Caco-2 (cell line): ENCODE results near the gene LMF1. TPM values are rescaled to one million over a fixed set of nuclear protein-coding genes. Genes with fewer than 3 reads are reported as not detected.

Experiments used
- BruUV-seq: library from RNA; stranded (reverse); fragments of 400-500 nt; replicated peaks from 2 replicates; lab custom pipeline; 2021; lab: Mats Ljungman, UMichigan
- CTCF ChIA-PET: fragments of 300-600 bp; sonication (Branson Sonifier 250); formaldehyde crosslinking; loops from one replicate; lab custom pipeline; 2022; ENCODE audit warnings: antibody characterized with exemption; lab: Charles Lee
- POLR2A ChIA-PET: fragments of 300-600 bp; sonication (Branson Sonifier 250); formaldehyde crosslinking; loops from one replicate; lab custom pipeline; 2022; ENCODE audit warnings: antibody characterized with exemption; lab: Charles Lee
- DNase-seq, 2 experiments: peaks; one replicate each; pipeline versions ENCODE4 v3.0.0 to v3.0.0-alpha.2; 2020 to 2022
- H3K27me3 ChIP-seq: replicated peaks from 2 replicates; pipeline ENCODE4 v1.6.0; 2011; ENCODE audit warnings: low read length; ENCODE audit not compliant: control insufficient read depth, insufficient read depth
- H3K36me3 ChIP-seq: 2 replicates; pipeline ENCODE4 v1.5.1; 2011; ENCODE audit warnings: low read length; ENCODE audit not compliant: control insufficient read depth, insufficient read depth
- H3K4me1 ChIP-seq: fragments of 250-450 bp; sonication (Bioruptor Pico); 2 replicates; pipeline ENCODE4 v1.5.1; 2020; ENCODE audit warnings: mild to moderate bottlenecking
- H3K4me3 ChIP-seq: 2 replicates; pipeline ENCODE4 v1.5.1; 2011; ENCODE audit warnings: low read depth, mild to moderate bottlenecking, control low read depth, low read length
- H3K9me3 ChIP-seq: fragments of 250-450 bp; sonication (Bioruptor Pico); 2 replicates; pipeline ENCODE4 v1.5.1; 2020; ENCODE audit warnings: mild to moderate bottlenecking, moderate library complexity
- H3K27ac Mint-ChIP-seq: one replicate; pipeline ENCODE4 v1.8.0; 2022; ENCODE audit warnings: mixed read lengths; ENCODE audit not compliant: unreplicated experiment
- H3K27me3 Mint-ChIP-seq: one replicate; pipeline ENCODE4 v1.8.0; 2022; ENCODE audit warnings: mixed read lengths; ENCODE audit not compliant: insufficient read depth, unreplicated experiment
- H3K36me3 Mint-ChIP-seq: one replicate; pipeline ENCODE4 v1.8.0; 2022; ENCODE audit warnings: mild to moderate bottlenecking, mixed read lengths; ENCODE audit not compliant: insufficient read depth, unreplicated experiment
- H3K4me1 Mint-ChIP-seq: one replicate; pipeline ENCODE4 v1.8.0; 2022; ENCODE audit warnings: low read depth, mixed read lengths; ENCODE audit not compliant: unreplicated experiment
- H3K4me3 Mint-ChIP-seq: one replicate; pipeline ENCODE4 v1.8.0; 2022; ENCODE audit warnings: mild to moderate bottlenecking, moderate library complexity, mixed read lengths; ENCODE audit not compliant: unreplicated experiment
- H3K9me3 Mint-ChIP-seq: one replicate; pipeline ENCODE4 v1.8.0; 2022; ENCODE audit warnings: mixed read lengths; ENCODE audit not compliant: unreplicated experiment
- intact Hi-C: fragments of 100-400 bp; cut with micrococcal nuclease; formaldehyde crosslinking; loops from one replicate; pipeline ENCODE4 v1.10.0; 2022; ENCODE audit not compliant: unreplicated experiment
- total RNA-seq: library from RNA; stranded (reverse); gene quantifications from 2 replicates; pipeline ENCODE4 v1.2.3, GENCODE V29; 2022
- TF ChIP-seq, protein P1 (sequence below), 2 experiments: fragments of 200-600 bp in 1 of 2; IDR thresholded peaks; 1 replicate in 1 of 2; 2 replicates in 1 of 2; pipeline versions ENCODE4 v1.5.1 to v1.8.0; 2011 to 2022; ENCODE audit warnings: antibody characterized with exemption in 1 of 2, control low read depth in 1 of 2, inconsistent platforms in 1 of 2, low read depth in 1 of 2, low read length in 1 of 2, mild to moderate bottlenecking in 1 of 2, moderate library complexity in 1 of 2; ENCODE audit not compliant: insufficient read depth in 1 of 2, severe bottlenecking in 1 of 2, unreplicated experiment in 1 of 2

Gene LMF1
- total RNA-seq, 1 experiment from 2014 or later: 12.3 TPM

DNA sequence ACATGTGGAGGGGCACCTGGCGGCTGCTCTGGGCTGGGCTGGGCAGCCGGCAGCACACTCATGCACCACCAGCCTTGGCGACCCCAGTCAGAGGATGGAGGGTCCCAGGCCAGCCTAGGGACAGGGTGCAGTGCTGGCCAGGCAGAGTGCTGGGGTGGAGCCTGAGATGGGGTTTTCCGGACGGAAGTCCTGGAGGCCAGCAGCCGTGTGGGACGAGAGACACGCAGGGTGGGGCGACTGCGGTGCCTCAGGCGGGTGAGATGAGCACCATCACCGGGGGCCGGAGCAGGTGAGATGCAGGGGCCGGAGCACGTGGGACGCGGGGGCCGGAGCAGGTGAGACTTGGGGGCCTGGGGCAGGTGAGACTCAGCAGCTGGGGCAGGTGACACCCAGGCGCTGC, 55.2 kb downstream of the LMF1 start:
- H3K27ac Mint-ChIP-seq: no peak overlapping the region
- no peak for DNase-seq
- no peak overlapping the region for H3K4me3 Mint-ChIP-seq
- no peaks in the 10 kb centered on the region for H3K27me3 ChIP-seq
- CTCF ChIA-PET: no interaction called here
- no peaks in the 10 kb centered on the region for H3K4me1 ChIP-seq
- TF ChIP-seq, protein P1, sequence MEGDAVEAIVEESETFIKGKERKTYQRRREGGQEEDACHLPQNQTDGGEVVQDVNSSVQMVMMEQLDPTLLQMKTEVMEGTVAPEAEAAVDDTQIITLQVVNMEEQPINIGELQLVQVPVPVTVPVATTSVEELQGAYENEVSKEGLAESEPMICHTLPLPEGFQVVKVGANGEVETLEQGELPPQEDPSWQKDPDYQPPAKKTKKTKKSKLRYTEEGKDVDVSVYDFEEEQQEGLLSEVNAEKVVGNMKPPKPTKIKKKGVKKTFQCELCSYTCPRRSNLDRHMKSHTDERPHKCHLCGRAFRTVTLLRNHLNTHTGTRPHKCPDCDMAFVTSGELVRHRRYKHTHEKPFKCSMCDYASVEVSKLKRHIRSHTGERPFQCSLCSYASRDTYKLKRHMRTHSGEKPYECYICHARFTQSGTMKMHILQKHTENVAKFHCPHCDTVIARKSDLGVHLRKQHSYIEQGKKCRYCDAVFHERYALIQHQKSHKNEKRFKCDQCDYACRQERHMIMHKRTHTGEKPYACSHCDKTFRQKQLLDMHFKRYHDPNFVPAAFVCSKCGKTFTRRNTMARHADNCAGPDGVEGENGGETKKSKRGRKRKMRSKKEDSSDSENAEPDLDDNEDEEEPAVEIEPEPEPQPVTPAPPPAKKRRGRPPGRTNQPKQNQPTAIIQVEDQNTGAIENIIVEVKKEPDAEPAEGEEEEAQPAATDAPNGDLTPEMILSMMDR (IDR thresholded peaks at IDR 0.05; ENCODE audit: insufficient read depth in 1 of 2, low read depth in 1 of 2, low read length in 1 of 2, severe bottlenecking in 1 of 2, unreplicated experiment in 1 of 2): no peak
- H3K36me3 ChIP-seq: no peaks in the 10 kb centered on the region
- H3K9me3 ChIP-seq: no peaks in the 10 kb centered on the region
- BruUV-seq: no TSS peak
- POLR2A ChIA-PET: no interaction called here
- no peak overlapping the region for H3K4me3 ChIP-seq
- no peaks in the 10 kb centered on the region for H3K27me3 Mint-ChIP-seq
- intact Hi-C loops: no loop called here
- no peaks in the 10 kb centered on the region for H3K4me1 Mint-ChIP-seq
- H3K9me3 Mint-ChIP-seq: no peaks in the 10 kb centered on the region
- no peaks in the 10 kb centered on the region for H3K36me3 Mint-ChIP-seq

DNA sequence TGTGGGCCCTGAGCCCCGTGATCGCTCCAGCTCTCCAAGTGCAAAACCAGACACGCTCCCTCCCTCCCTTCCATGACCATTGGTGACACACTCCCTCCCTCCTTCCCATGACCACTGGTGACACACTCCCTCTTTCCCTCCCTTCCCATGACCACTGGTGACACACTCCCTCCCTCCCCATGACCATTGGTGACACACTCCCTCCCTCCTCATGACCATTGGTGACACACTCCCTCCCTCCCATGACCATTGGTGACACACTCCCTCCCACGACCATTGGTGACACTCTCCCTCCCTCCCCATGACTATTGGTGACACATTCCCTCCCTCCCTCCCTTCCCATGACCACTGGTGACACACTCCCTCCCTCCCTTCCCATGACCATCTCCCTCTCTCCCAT, 56.3 kb downstream of the LMF1 start:
- intact Hi-C loops: no loop called here
- H3K36me3 ChIP-seq: no peaks in the 10 kb centered on the region
- H3K27me3 ChIP-seq: no peaks in the 10 kb centered on the region
- no peaks in the 10 kb centered on the region for H3K9me3 ChIP-seq
- no peaks in the 10 kb centered on the region for H3K4me1 ChIP-seq
- no peaks in the 10 kb centered on the region for H3K27me3 Mint-ChIP-seq
- H3K9me3 Mint-ChIP-seq: no peaks in the 10 kb centered on the region
- no peak overlapping the region for H3K27ac Mint-ChIP-seq
- no peak overlapping the region for H3K4me3 ChIP-seq
- ChIA-PET CTCF (no interaction called here), POLR2A (interaction anchor here (0.5 kb wide), 1 partner anchor 126 kb away, joined by 3 read pairs; no protein-coding TSS in a partner anchor)
- BruUV-seq: no TSS peak
- no peaks in the 10 kb centered on the region for H3K4me1 Mint-ChIP-seq
- TF ChIP-seq, protein P1 (IDR thresholded peaks at IDR 0.05; ENCODE audit: insufficient read depth in 1 of 2, low read depth in 1 of 2, low read length in 1 of 2, severe bottlenecking in 1 of 2, unreplicated experiment in 1 of 2): no peak
- no peak overlapping the region for H3K4me3 Mint-ChIP-seq
- no peak for DNase-seq
- no peaks in the 10 kb centered on the region for H3K36me3 Mint-ChIP-seq

DNA sequence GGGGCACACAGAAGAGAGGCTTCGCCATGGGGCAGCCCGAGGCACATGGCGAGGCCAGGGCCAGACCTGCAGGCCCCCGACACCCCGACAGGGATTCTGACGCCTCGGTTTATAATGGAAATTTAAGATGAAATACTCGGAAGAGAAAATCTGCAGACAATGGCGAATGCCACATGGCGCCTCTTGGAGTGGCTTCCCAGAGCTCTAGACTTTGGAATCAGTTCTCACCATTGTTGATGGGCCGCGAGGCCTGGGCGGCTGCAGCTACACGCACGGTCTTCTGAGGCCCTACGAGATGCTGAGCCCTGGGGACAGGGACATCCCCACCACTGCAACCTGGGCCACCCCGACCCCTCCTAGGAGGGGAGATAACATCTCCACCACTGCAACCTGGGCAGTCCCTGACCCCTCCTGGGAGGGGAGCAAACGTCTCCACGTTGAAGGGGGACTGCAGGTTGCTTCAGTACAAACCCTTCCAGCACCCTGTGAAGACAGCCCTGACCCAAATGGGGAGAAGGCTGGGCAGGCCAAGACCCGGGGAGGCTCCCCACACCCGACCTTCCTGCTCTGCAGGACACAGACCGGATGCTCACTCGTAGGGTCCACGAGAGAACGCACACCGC, 56.9 kb downstream of the LMF1 start:
- Histone ChIP-seq H3K27me3 (no peaks in the 10 kb centered on the region), H3K4me1 (no peaks in the 10 kb centered on the region), H3K9me3 (no peaks in the 10 kb centered on the region), H3K36me3 (no peaks in the 10 kb centered on the region), H3K4me3 (no peak overlapping the region)
- TF ChIP-seq, protein P1 (IDR thresholded peaks at IDR 0.05; ENCODE audit: insufficient read depth in 1 of 2, low read depth in 1 of 2, low read length in 1 of 2, severe bottlenecking in 1 of 2, unreplicated experiment in 1 of 2): no peak
- Mint-ChIP-seq H3K4me3 (no peak overlapping the region), H3K4me1 (no peaks in the 10 kb centered on the region), H3K27me3 (no peaks in the 10 kb centered on the region), H3K9me3 (no peaks in the 10 kb centered on the region), H3K27ac (no peak overlapping the region), H3K36me3 (no peaks in the 10 kb centered on the region)
- no peak for DNase-seq
- POLR2A ChIA-PET: interaction anchor here (0.5 kb wide), 1 partner anchor 125 kb away, joined by 3 read pairs; no protein-coding TSS in a partner anchor
- intact Hi-C loops: no loop called here
- CTCF ChIA-PET: no interaction called here
- no TSS peak for BruUV-seq
